ENCODE measurements around the gene PLA2G4E. TPM values are rescaled to one million over a fixed set of nuclear protein-coding genes. Genes with fewer than 3 reads are reported as not detected.

Gene PLA2G4E
- total RNA-seq, 1 donor from 2014 or later = not detected

DNA sequence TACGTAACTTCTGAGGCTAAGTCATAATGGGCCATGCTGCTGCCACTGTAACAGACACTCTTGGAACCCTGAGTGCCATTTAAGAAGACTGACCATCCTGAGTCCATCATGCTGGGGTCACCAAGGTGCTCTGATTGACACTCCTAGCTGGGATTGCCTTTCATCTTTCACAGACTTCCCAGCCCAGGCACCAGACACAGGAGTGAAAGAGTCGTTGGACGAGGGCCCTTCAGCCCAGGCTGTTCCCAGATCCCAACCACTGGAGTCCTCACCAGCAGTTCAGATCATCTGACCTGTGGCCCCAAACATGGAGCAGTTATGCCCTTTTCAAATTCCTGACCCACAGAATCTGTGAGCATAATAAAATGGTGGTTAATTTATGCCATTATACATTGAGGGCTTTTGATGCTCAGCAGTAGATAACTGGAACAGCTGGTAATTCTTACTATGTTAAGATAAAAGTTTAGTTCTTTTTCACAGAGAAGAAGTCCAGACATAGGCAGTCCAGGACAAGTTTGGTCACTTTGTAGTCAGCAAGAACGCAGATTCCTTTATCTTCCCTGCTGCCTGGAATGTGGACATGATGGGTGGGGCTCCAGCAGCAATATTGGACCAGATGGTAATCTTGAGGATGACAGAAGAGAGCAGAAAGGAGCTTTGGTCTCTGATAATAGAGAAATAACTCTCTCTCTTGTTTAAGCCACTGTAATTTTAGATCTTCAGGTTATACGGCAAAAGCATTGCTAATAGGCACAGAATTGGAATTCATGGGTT, 41.2 kb downstream of the PLA2G4E start:
- no peak for DNase-seq (ENCODE audit: extremely low read depth, low read depth, low spot score)

GRCh38 chr15:41978534-41978933, 42.3 kb downstream of the PLA2G4E start:
- DNase-seq (ENCODE audit: extremely low read depth, low read depth, low spot score) = no peak

- no peak for DNase-seq (ENCODE audit: extremely low read depth, low read depth, low spot score)
Observed at GRCh38 chr15:41977757-41978383, 43.0 kb downstream of the PLA2G4E start.

GRCh38 chr15:41975669-41976068, 45.2 kb downstream of the PLA2G4E start:
- no peak for DNase-seq (ENCODE audit: extremely low read depth, low read depth, low spot score)

DNA sequence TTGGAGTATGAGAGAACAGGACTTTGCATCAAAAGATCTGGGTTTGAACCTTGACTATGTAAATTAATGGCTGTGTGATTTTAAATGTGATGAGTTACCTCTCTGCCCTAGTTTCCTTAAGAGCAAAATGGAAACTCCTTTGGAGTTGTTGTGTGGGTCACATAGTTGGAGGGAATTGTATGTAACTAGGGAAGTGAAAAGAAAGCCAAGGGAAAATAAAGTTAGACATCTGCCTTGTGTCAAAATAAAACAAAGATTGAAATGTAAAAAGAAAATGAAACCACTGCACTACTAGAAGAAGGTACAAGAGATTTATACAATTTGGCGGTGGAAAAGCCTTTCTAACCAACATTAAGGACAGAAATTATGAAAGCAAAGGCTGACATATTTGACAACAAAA, 46.8 kb downstream of the PLA2G4E start:
- no peak for DNase-seq (ENCODE audit: extremely low read depth, low read depth, low spot score)

GRCh38 chr15:41972253-41973242, 48.3 kb downstream of the PLA2G4E start, which contains the start of gene EHD4:
EHD4 (minus strand) TSS chr15:41972557; CDS start chr15:41972494, 63 bp downstream.
- DNase-seq (ENCODE audit: extremely low read depth, low read depth, low spot score) = peak; percentile 97

- no peak for DNase-seq (ENCODE audit: extremely low read depth, low read depth, low spot score)
Observed at GRCh38 chr15:41971895-41972252, 49.0 kb downstream of the PLA2G4E start.

DNA sequence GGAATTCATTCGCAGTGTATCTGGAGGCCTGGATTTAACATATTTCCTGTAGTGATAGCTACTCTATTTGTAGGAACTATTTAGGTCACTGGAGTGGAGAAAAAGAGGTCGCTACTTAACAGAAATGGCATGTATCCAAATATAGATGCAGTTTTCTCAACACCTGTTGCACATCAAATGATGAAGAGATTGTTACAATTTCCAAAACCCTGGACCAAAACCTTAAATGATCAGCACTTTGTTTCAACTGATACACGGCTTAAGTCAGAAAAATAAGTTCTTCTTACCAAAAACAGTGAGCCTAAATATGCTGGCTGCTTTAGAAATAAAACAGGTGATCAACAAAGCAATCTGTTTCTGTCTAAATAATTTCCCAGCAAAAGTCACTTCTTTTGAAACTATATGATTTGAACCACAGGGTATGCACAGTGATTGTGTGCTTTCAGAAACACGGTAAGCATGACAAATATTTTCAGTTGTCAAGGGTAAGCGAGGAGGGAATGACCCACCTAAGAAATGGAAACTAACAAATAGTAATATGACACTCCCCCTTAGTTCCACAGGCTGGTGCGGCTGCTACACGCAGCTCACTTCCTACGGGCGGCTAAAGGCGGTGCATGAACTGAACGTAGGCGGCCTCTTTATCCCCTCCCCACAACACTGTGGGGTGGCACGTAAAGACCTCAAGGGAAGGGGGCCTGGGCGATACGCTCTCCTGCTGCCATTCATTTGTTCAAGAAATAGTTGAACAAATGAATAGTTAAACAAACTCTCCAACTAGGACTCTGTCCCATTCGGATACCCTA, 49.5 kb downstream of the PLA2G4E start:
- DNase-seq (ENCODE audit: extremely low read depth, low read depth, low spot score) = no peak

GRCh38 chr15:41970456-41970855, 50.4 kb downstream of the PLA2G4E start:
- no peak for DNase-seq (ENCODE audit: extremely low read depth, low read depth, low spot score)

GRCh38 chr15:41969851-41970431, 50.9 kb downstream of the PLA2G4E start:
- no peak for DNase-seq (ENCODE audit: extremely low read depth, low read depth, low spot score)

DNA sequence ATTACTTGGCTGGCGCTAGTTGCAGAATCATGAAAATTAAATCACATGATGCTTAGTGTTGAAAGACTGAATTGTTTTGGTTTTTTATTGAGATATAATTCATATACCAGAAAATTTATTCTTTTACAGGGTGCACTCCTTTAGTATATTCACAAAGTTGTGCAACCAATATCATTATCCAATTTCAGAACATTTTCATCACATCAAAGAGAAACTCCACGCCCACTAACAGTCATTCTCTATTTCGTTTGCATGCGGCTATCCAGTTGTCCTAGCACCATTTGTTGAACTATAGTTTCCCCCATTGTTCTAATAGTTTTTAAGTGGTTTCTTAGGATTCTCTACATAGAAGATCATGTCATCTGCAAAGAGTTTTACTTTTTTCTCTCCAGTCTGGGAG, 52.1 kb downstream of the PLA2G4E start:
- no peak for DNase-seq (ENCODE audit: extremely low read depth, low read depth, low spot score)

- DNase-seq (ENCODE audit: extremely low read depth, low read depth, low spot score) = no peak
Observed at GRCh38 chr15:41967506-41968206, 53.2 kb downstream of the PLA2G4E start.

DNA sequence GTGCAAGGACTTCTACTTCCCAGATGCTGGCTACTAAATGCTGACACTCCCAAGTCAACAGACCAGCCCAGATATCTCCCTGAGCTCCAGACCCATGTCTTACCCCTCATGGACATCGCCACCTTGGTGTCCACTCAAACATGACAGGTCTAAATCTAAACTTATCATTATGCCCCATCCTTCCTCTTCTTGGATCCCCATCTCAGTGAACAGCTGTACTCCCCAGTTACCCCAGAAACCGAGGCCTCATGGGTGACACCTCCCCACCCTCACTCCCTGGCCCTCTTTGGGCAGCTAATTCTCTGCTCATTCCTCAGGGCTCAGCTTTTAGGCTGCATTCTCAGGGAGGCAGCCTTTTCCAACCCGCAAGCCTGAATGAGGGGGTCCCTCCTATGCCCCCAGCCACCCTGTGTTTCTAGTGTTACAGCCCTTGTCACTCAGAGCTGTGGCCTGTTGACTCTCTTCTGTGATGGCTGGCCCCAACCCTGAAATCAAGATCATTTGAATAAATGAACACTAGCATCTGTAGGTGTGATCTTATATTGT, 53.8 kb downstream of the PLA2G4E start:
- DNase-seq (ENCODE audit: extremely low read depth, low read depth, low spot score) = no peak

- no peak for DNase-seq (ENCODE audit: extremely low read depth, low read depth, low spot score)
Observed at GRCh38 chr15:41966414-41966812, 54.4 kb downstream of the PLA2G4E start.

GRCh38 chr15:41965441-41966413, 55.1 kb downstream of the PLA2G4E start:
- DNase-seq (ENCODE audit: extremely low read depth, low read depth, low spot score) = no peak

DNA sequence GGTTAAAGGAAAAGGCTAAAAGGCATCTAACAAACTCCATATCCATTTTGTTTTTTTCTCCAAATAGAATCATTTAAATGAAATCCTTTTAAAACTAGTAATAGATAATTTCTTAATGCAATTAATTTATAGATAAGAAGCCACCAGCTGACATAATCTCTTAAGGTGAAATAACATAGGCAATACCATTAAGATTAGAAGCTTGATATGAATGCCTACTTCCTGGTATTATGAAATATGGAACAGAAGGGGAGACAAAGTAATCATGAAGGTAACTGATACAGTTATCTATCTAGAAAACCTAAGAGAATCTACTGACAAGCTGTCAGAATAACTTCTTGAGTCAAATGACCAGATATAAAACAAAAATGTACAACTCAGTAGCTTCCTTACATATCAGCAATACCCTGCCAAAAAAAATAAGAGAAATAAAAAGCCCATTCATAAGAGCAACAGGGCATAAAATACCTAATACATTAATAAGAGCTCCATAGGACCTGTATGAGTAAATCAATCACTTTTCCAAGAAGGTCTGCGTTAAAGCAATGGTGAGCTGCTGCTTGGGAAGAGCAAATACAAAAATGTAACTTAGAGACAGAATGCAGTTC, 59.1 kb downstream of the PLA2G4E start:
- DNase-seq (ENCODE audit: extremely low read depth, low read depth, low spot score) = no peak

DNA sequence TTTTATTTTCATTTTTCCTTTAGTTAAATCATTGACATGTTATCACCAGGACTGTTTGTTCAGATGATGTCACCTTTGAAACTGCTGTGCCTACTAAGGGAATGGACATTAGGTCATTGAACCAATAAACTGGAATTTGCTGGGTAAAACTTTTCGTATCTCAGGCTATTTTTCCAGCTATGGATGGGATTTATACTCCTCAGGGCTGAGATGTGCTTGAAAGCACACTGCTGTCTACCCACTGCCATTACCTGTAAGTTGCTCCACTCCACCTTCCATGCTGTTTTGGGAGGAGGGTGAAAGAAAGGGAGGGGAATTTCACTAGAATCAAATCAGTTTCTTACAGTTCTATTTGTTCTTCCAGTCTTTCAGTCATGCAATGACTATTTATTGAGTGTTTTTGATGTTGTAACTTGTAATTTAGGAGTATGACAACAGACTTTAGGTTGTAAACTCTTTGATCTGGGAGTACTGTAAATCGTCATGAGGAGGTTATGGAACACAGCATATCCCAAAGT, 59.8 kb downstream of the PLA2G4E start:
- DNase-seq (ENCODE audit: extremely low read depth, low read depth, low spot score) = no peak

All from glomerular endothelial cell (primary cell).